Type B pancreatic cell (in vitro differentiated cells): ENCODE results near the gene HDAC11. TPM values are rescaled to one million over a fixed set of nuclear protein-coding genes. Genes with fewer than 3 reads are reported as not detected.

ENCODE experiments used
- DNase-seq: peaks from one replicate; pipeline ENCODE4 v3.0.0; 2021; ENCODE audit warnings: mixed read lengths; ENCODE audit not compliant: unreplicated experiment; ENCODE audit errors: extremely low spot score
- H3K27ac Mint-ChIP-seq: 2 replicates; pipeline ENCODE4 v1.8.0; 2021; ENCODE audit warnings: mild to moderate bottlenecking, mixed read lengths
- H3K27me3 Mint-ChIP-seq: 2 replicates; pipeline ENCODE4 v1.8.0; 2021; ENCODE audit warnings: mixed read lengths
- H3K36me3 Mint-ChIP-seq: 2 replicates; pipeline ENCODE4 v1.8.0; 2021; ENCODE audit warnings: mixed read lengths
- H3K4me1 Mint-ChIP-seq: one replicate; pipeline ENCODE4 v1.8.0; 2021; ENCODE audit warnings: mixed read lengths; ENCODE audit not compliant: unreplicated experiment
- H3K4me3 Mint-ChIP-seq: 2 replicates; pipeline ENCODE4 v1.8.0; 2021; ENCODE audit warnings: mild to moderate bottlenecking, mixed read lengths
- H3K9me3 Mint-ChIP-seq: 2 replicates; pipeline ENCODE4 v1.8.0; 2021; ENCODE audit warnings: mixed read lengths
- CTCF ChIP-seq: fragments of 200-600 bp; sonication (generic); conservative IDR thresholded peaks from 2 replicates; pipeline ENCODE4 v1.5.0; 2021; ENCODE audit warnings: antibody characterized with exemption, mild to moderate bottlenecking
- total RNA-seq: library from RNA; stranded (reverse); gene quantifications from 2 replicates; pipeline ENCODE4 v1.2.1, GENCODE V29; 2021; ENCODE audit warnings: low replicate concordance

Gene HDAC11
- total RNA-seq, 1 donor from 2014 or later: 21.9 TPM

DNA sequence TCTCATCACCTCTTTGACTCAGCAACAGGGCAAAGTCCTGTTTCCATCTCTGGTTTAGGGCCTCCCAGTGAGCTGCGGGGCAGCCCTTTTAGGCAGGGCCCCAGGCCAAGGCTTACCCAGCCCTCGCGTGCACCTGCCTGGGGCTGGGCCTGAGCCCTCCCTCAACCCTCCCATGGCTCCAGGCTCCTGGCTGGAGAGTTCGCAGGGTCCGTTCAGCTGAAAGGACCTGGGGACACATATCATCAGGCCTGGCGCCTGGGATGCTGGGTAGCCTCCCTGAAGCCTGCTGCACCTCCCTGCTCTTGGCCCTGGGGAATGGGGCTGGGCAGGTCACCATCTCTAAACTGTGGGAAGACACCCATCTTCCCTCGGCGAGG lies 29.7 kb downstream of the HDAC11 start:
- Mint-ChIP-seq H3K27ac (no peak overlapping the region), H3K36me3 (no peaks in the 10 kb centered on the region), H3K27me3 (no peaks in the 10 kb centered on the region), H3K9me3 (no peaks in the 10 kb centered on the region), H3K4me1 (peaks cover 36% of the 10 kb centered on the region), H3K4me3 (no peak overlapping the region)
- DNase-seq: no peak
- TF ChIP-seq CTCF: no peak

GRCh38 chr3:13512451-13512850 lies 32.3 kb downstream of the HDAC11 start:
- no peak for TF ChIP-seq CTCF
- no peak overlapping the region for H3K27ac Mint-ChIP-seq
- H3K4me1 Mint-ChIP-seq: peaks cover 31% of the 10 kb centered on the region
- H3K36me3 Mint-ChIP-seq: no peaks in the 10 kb centered on the region
- H3K27me3 Mint-ChIP-seq: no peaks in the 10 kb centered on the region
- no peaks in the 10 kb centered on the region for H3K9me3 Mint-ChIP-seq
- no peak overlapping the region for H3K4me3 Mint-ChIP-seq
- DNase-seq: no peak

GRCh38 chr3:13513051-13513912 lies 33.2 kb downstream of the HDAC11 start:
- no peak for DNase-seq
- Mint-ChIP-seq H3K27ac (peak overlapping the region; percentile 85), H3K27me3 (no peaks in the 10 kb centered on the region), H3K4me1 (peaks cover 29% of the 10 kb centered on the region), H3K4me3 (no peak overlapping the region), H3K36me3 (no peaks in the 10 kb centered on the region), H3K9me3 (no peaks in the 10 kb centered on the region)
- TF ChIP-seq CTCF: no peak

DNA sequence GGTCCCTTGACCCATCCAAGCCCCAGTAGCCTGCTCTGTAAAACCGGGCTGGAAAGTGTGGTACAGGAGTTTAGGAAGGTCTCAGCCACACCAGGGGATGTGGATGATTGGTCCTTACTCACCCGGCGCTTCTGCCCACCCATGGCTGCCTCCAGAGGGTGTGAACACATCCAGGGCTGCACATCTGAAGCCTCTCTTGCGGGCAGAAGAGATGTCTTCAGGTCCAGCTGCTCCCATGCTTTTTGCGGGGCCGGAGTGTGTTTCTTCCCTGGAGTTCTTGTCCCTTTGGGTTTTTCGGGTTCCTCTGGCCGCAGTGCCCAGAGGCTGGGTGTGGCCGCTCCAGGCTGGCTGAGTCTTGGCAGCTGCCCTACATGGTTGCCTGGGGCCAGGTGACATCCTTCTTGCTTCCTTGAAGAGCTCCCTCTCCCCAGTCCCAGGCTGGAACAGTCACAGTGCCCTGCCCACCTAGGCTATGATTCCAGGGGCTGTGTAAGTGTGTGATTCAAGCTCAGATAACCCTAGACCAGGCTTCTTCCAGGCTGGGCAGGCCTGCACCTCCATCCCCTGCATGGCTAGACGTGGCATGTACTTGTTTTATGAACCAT lies 33.9 kb downstream of the HDAC11 start:
- Mint-ChIP-seq H3K27me3 (no peaks in the 10 kb centered on the region), H3K4me3 (no peak overlapping the region), H3K9me3 (no peaks in the 10 kb centered on the region), H3K27ac (peak overlapping the region; percentile 85), H3K36me3 (no peaks in the 10 kb centered on the region), H3K4me1 (peaks cover 29% of the 10 kb centered on the region)
- TF ChIP-seq CTCF: no peak
- no peak for DNase-seq

GRCh38 chr3:13514639-13515435 lies 34.7 kb downstream of the HDAC11 start:
- TF ChIP-seq CTCF: no peak
- no peaks in the 10 kb centered on the region for H3K27me3 Mint-ChIP-seq
- H3K27ac Mint-ChIP-seq: peak overlapping the region; percentile 85
- peaks cover 29% of the 10 kb centered on the region for H3K4me1 Mint-ChIP-seq
- no peak for DNase-seq
- no peak overlapping the region for H3K4me3 Mint-ChIP-seq
- H3K9me3 Mint-ChIP-seq: no peaks in the 10 kb centered on the region
- H3K36me3 Mint-ChIP-seq: no peaks in the 10 kb centered on the region
